H9 (cell line): ENCODE results near the gene RNASE2. TPM values are rescaled to one million over a fixed set of nuclear protein-coding genes. Genes with fewer than 3 reads are reported as not detected.
"Not testable (repeated sequence)": the region's sequence is repeated elsewhere in the genome, so short reads cannot be mapped to it uniquely, and the experiment has no call there.

Source experiments
- DNase-seq: peaks from one replicate; pipeline ENCODE4 v3.0.0-alpha.2; 2017
- H2AFZ ChIP-seq: one replicate; pipeline ENCODE4 v1.6.1; 2013; ENCODE audit warnings: mild to moderate bottlenecking, low read length, control low read depth, moderate library complexity
- H2AK5ac ChIP-seq: 2 replicates; pipeline ENCODE4 v1.6.1; 2013; ENCODE audit warnings: low read length, control low read depth, mixed read lengths; ENCODE audit not compliant: insufficient read length
- H2BK120ac ChIP-seq: one replicate; pipeline ENCODE4 v1.6.1; 2013; ENCODE audit warnings: low read depth, mild to moderate bottlenecking, low read length, control low read depth, inconsistent platforms; ENCODE audit not compliant: poor library complexity, severe bottlenecking
- H2BK12ac ChIP-seq: 2 replicates; pipeline ENCODE4 v1.6.1; 2013; ENCODE audit warnings: low read length, control low read depth, mixed read lengths, low read depth; ENCODE audit not compliant: insufficient read length
- H2BK15ac ChIP-seq: 2 replicates; pipeline ENCODE4 v1.6.1; 2013; ENCODE audit warnings: low read depth, low read length, control low read depth
- H2BK20ac ChIP-seq: one replicate; pipeline ENCODE4 v1.6.1; 2013; ENCODE audit warnings: low read depth, mild to moderate bottlenecking, low read length, control low read depth, inconsistent platforms; ENCODE audit not compliant: poor library complexity, severe bottlenecking
- H2BK5ac ChIP-seq: 2 replicates; pipeline ENCODE4 v1.6.1; 2013; ENCODE audit warnings: low read length, control low read depth, mixed read lengths; ENCODE audit not compliant: insufficient read length
- H3K14ac ChIP-seq: 2 replicates; pipeline ENCODE4 v1.6.1; 2013; ENCODE audit warnings: low read length, control low read depth; ENCODE audit not compliant: insufficient read depth
- H3K18ac ChIP-seq: 2 replicates; pipeline ENCODE4 v1.6.1; 2013; ENCODE audit warnings: low read depth, mild to moderate bottlenecking, mixed read lengths, low read length, control low read depth; ENCODE audit not compliant: insufficient read length
- H3K23ac ChIP-seq: 2 replicates; pipeline ENCODE4 v1.6.1; 2013; ENCODE audit warnings: low read length, control low read depth, mixed read lengths, low read depth; ENCODE audit not compliant: insufficient read length
- H3K23me2 ChIP-seq: 2 replicates; pipeline ENCODE4 v1.6.1; 2013; ENCODE audit warnings: low read depth, mild to moderate bottlenecking, mixed read lengths, low read length, control low read depth; ENCODE audit not compliant: insufficient read length, poor library complexity, severe bottlenecking
- H3K27ac ChIP-seq: 2 replicates; pipeline ENCODE4 v1.5.1; 2013; ENCODE audit warnings: low read length, control low read depth, mixed read lengths, low read depth; ENCODE audit not compliant: insufficient read length
- H3K27me3 ChIP-seq: 2 replicates; pipeline ENCODE4 v1.6.1; 2013; ENCODE audit warnings: low read length, control low read depth, inconsistent platforms; ENCODE audit not compliant: insufficient read depth
- H3K4ac ChIP-seq: 2 replicates; pipeline ENCODE4 v1.6.1; 2013; ENCODE audit warnings: low read depth, mild to moderate bottlenecking, control low read depth, inconsistent platforms, low read length, moderate library complexity
- H3K4me1 ChIP-seq: 2 replicates; pipeline ENCODE4 v1.6.1; 2013; ENCODE audit warnings: low read length, control low read depth, inconsistent platforms; ENCODE audit not compliant: insufficient read depth
- H3K4me2 ChIP-seq: 2 replicates; pipeline ENCODE4 v1.6.1; 2013; ENCODE audit warnings: low read length, control low read depth, mixed read lengths; ENCODE audit not compliant: insufficient read length, insufficient read depth
- H3K56ac ChIP-seq: 2 replicates; pipeline ENCODE4 v1.6.1; 2013; ENCODE audit warnings: low read depth, mild to moderate bottlenecking, mixed read lengths, low read length, control low read depth; ENCODE audit not compliant: insufficient read length
- H3K79me1 ChIP-seq: 2 replicates; pipeline ENCODE4 v1.6.1; 2013; ENCODE audit warnings: low read depth, mild to moderate bottlenecking, moderate library complexity, low read length, control low read depth, inconsistent platforms; ENCODE audit not compliant: insufficient read depth, poor library complexity, severe bottlenecking
- H3K79me2 ChIP-seq: 2 replicates; pipeline ENCODE4 v1.6.1; 2013; ENCODE audit warnings: low read length, control low read depth, inconsistent platforms; ENCODE audit not compliant: insufficient read depth
- H3K9ac ChIP-seq: 2 replicates; pipeline ENCODE4 v1.6.1; 2013; ENCODE audit warnings: low read length, control low read depth, mixed read lengths; ENCODE audit not compliant: insufficient read length; ENCODE audit errors: extremely low read depth
- H3K9me3 ChIP-seq: one replicate; pipeline ENCODE4 v1.6.1; 2013; ENCODE audit warnings: low read depth, low read length, inconsistent platforms; ENCODE audit not compliant: control insufficient read depth
- H3T11ph ChIP-seq: one replicate; pipeline ENCODE4 v1.6.1; 2013; ENCODE audit warnings: mild to moderate bottlenecking, low read length, control low read depth, inconsistent platforms
- H4K20me1 ChIP-seq: one replicate; pipeline ENCODE4 v1.6.1; 2013; ENCODE audit not compliant: control insufficient read depth, insufficient read length, insufficient read depth
- H4K5ac ChIP-seq: 2 replicates; pipeline ENCODE4 v1.6.1; 2013; ENCODE audit warnings: low read depth, mild to moderate bottlenecking, mixed read lengths, low read length, control low read depth; ENCODE audit not compliant: insufficient read length
- H4K8ac ChIP-seq: replicated peaks from 2 replicates; pipeline ENCODE4 v1.6.1; 2013; ENCODE audit warnings: low read length, control low read depth, mixed read lengths, low read depth; ENCODE audit not compliant: insufficient read length
- H4K91ac ChIP-seq: 2 replicates; pipeline ENCODE4 v1.6.1; 2013; ENCODE audit warnings: low read depth, mild to moderate bottlenecking, moderate library complexity, mixed read lengths, low read length, control low read depth; ENCODE audit not compliant: insufficient read length
- H3K27ac Mint-ChIP-seq, 3 experiments: 2 replicates in 2 of 3; 3 replicates in 1 of 3; pipeline ENCODE4 v1.8.0; 2020 to 2021; ENCODE audit warnings: mixed read lengths in 3 of 3, mild to moderate bottlenecking in 1 of 3, moderate library complexity in 1 of 3
- H3K27me3 Mint-ChIP-seq: 2 replicates; pipeline ENCODE4 v1.8.0; 2021; ENCODE audit warnings: low read depth, mild to moderate bottlenecking, moderate library complexity, mixed read lengths
- H3K36me3 Mint-ChIP-seq, 3 experiments: 2 replicates in 2 of 3; 3 replicates in 1 of 3; pipeline ENCODE4 v1.8.0; 2020 to 2021; ENCODE audit warnings: low read depth in 3 of 3, mixed read lengths in 3 of 3; ENCODE audit not compliant: insufficient read depth in 1 of 3
- H3K4me1 Mint-ChIP-seq, 2 experiments: 2 replicates each; pipeline ENCODE4 v1.8.0; 2020; ENCODE audit warnings: mixed read lengths in 2 of 2
- H3K4me3 Mint-ChIP-seq, 2 experiments: 2 replicates in 1 of 2; 3 replicates in 1 of 2; pipeline ENCODE4 v1.8.0; 2020 to 2021; ENCODE audit warnings: mild to moderate bottlenecking in 2 of 2, mixed read lengths in 2 of 2, moderate library complexity in 1 of 2
- H3K9me3 Mint-ChIP-seq, 2 experiments: 2 replicates in 1 of 2; 3 replicates in 1 of 2; pipeline ENCODE4 v1.8.0; 2020; ENCODE audit warnings: mild to moderate bottlenecking in 2 of 2, mixed read lengths in 2 of 2, moderate library complexity in 1 of 2
- WGBS: extraction: QIAGEN DNeasy Blood & Tissue Kit; methylation state at CpG from one replicate; pipeline ENCODE4 v1.1.7; 2013; ENCODE audit warnings: missing lambda C conversion rate, low lambda C conversion rate, mixed read lengths; ENCODE audit not compliant: insufficient read length; ENCODE audit errors: extremely low coverage; 5-methylcytosine and 5-hydroxymethylcytosine counted together
- total RNA-seq: library from RNA; stranded (reverse); gene quantifications from 2 replicates; pipeline ENCODE4 v1.2.1, GENCODE V29; 2021

Gene RNASE2
- total RNA-seq, 1 experiment from 2014 or later, result not detected

DNA sequence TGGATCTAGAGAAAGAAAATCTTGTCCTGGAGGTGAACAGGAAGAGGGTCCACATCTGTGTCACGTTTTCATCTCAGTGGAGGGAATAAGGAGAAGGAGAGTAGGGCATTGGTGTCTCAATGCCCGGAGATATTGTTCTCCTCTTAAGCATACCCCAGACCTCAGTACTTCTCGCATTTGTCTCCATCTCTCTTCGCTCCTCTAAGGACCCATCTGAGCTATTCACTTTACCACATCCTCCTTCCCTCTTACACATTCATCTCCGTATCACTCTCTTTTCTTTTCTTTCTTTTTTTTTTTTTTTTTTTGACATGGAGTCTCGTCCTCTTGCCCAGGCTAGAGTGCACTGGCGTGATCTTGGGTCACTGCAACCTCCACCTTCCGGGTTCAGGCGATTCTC is 8.6 kb upstream of the RNASE2 start:
- not testable (repeated sequence) for H2AFZ ChIP-seq, H2BK20ac ChIP-seq, H4K20me1 ChIP-seq, H4K5ac ChIP-seq, H3T11ph ChIP-seq, H3K27ac ChIP-seq, H3K36me3 Mint-ChIP-seq, H2AK5ac ChIP-seq, H3K18ac ChIP-seq, H3K9me3 Mint-ChIP-seq, H3K27me3 Mint-ChIP-seq, H3K4me2 ChIP-seq, H3K14ac ChIP-seq, H3K79me1 ChIP-seq, H3K79me2 ChIP-seq, H4K91ac ChIP-seq, H3K27ac Mint-ChIP-seq, H3K27me3 ChIP-seq, H3K4me1 Mint-ChIP-seq, H2BK5ac ChIP-seq, H2BK15ac ChIP-seq, H3K4me1 ChIP-seq, H4K8ac ChIP-seq, H3K4ac ChIP-seq, DNase-seq, H2BK120ac ChIP-seq, H3K4me3 Mint-ChIP-seq, H3K9me3 ChIP-seq, H3K23me2 ChIP-seq, H2BK12ac ChIP-seq, H3K23ac ChIP-seq, H3K56ac ChIP-seq, H3K9ac ChIP-seq
- no CpG with 5 or more reads among the region's 9 CpGs for WGBS

GRCh38 chr14:20955538-20955873 is 219 bp downstream of the RNASE2 start:
- not testable (repeated sequence) for H3K23ac ChIP-seq, H2BK120ac ChIP-seq, H3K4me1 ChIP-seq, H4K91ac ChIP-seq, H3K27ac ChIP-seq, H3K9me3 Mint-ChIP-seq, H3K9ac ChIP-seq, H3K14ac ChIP-seq, H3K79me1 ChIP-seq, H3K36me3 Mint-ChIP-seq, H4K20me1 ChIP-seq, DNase-seq, H3K23me2 ChIP-seq, H3K27ac Mint-ChIP-seq, H3K4me3 Mint-ChIP-seq, H2AFZ ChIP-seq, H2BK12ac ChIP-seq, H3K4me2 ChIP-seq, H4K8ac ChIP-seq, H3K9me3 ChIP-seq, H2BK20ac ChIP-seq, H3K4ac ChIP-seq, H2AK5ac ChIP-seq, H3K4me1 Mint-ChIP-seq, H3K18ac ChIP-seq, H3K79me2 ChIP-seq, H3K27me3 ChIP-seq, H3T11ph ChIP-seq, H2BK15ac ChIP-seq, H2BK5ac ChIP-seq, H3K56ac ChIP-seq, H4K5ac ChIP-seq
- no CpG with 5 or more reads among the region's 5 CpGs for WGBS
- peaks cover 19% of the 10 kb centered on the region for H3K27me3 Mint-ChIP-seq
